Measurements from ENCODE around the gene GINM1. TPM values are rescaled to one million over a fixed set of nuclear protein-coding genes. Genes with fewer than 3 reads are reported as not detected.

Gene GINM1
- total and polyA plus RNA-seq, 9 of the 15 experiments (the other 6 are each of a cell fraction or from before 2014, with no cell fraction given) = 5.0 to 19.3 (median 14.2) TPM

- TF ChIP-seq RB1 (IDR thresholded peaks at IDR 0.05; ENCODE audit: low read depth) (peak; percentile 90), GTF2B (IDR thresholded peaks at IDR 0.05; ENCODE audit: extremely low read depth, insufficient read length) (no peak), DIDO1 (tag; IDR thresholded peaks at IDR 0.05; ENCODE audit: low read depth) (no peak), ZBTB43 (CRISPR knock-in tag; IDR thresholded peaks at IDR 0.05) (peak; percentile 81; the same call in 1 of the 2 replicates), NR2F6 (CRISPR knock-in tag; IDR thresholded peaks at IDR 0.05) (no peak; the same call in 1 of the 2 replicates), NR2C1 (IDR thresholded peaks at IDR 0.05) (no peak), NR2C1 (tag; IDR thresholded peaks at IDR 0.05) (no peak), DACH1 (IDR thresholded peaks at IDR 0.05; ENCODE audit: partially characterized antibody) (no peak), ATF7 (IDR thresholded peaks at IDR 0.05) (no peak), TFAP4 (CRISPR knock-in tag; IDR thresholded peaks at IDR 0.05; ENCODE audit: borderline replicate concordance) (peak; percentile 41; the same call in 1 of the 2 replicates), BCLAF1 (IDR thresholded peaks at IDR 0.05; ENCODE audit: borderline replicate concordance in 1 of 2, control insufficient read depth in 1 of 2, low read depth in 2 of 2, low read length in 1 of 2) (no peak), POLR2H (tag; IDR thresholded peaks at IDR 0.05; ENCODE audit: low read depth) (no peak), CSDE1 (IDR thresholded peaks at IDR 0.05) (no peak), XRCC4 (IDR thresholded peaks at IDR 0.05; ENCODE audit: extremely low read depth, insufficient read depth, insufficient read length) (no peak), SMAD1 (IDR thresholded peaks at IDR 0.05; ENCODE audit: low read depth, low read length, partially characterized antibody) (no peak)
- TF ChIP-seq, protein P1, sequence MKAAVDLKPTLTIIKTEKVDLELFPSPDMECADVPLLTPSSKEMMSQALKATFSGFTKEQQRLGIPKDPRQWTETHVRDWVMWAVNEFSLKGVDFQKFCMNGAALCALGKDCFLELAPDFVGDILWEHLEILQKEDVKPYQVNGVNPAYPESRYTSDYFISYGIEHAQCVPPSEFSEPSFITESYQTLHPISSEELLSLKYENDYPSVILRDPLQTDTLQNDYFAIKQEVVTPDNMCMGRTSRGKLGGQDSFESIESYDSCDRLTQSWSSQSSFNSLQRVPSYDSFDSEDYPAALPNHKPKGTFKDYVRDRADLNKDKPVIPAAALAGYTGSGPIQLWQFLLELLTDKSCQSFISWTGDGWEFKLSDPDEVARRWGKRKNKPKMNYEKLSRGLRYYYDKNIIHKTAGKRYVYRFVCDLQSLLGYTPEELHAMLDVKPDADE (conservative IDR thresholded peaks at IDR 0.05; ENCODE audit: control insufficient read depth, low read depth, low read length) = 0 out of 2 replicates have a peak, but pooled peaks have one; percentile 20
- TF ChIP-seq, protein P2, sequence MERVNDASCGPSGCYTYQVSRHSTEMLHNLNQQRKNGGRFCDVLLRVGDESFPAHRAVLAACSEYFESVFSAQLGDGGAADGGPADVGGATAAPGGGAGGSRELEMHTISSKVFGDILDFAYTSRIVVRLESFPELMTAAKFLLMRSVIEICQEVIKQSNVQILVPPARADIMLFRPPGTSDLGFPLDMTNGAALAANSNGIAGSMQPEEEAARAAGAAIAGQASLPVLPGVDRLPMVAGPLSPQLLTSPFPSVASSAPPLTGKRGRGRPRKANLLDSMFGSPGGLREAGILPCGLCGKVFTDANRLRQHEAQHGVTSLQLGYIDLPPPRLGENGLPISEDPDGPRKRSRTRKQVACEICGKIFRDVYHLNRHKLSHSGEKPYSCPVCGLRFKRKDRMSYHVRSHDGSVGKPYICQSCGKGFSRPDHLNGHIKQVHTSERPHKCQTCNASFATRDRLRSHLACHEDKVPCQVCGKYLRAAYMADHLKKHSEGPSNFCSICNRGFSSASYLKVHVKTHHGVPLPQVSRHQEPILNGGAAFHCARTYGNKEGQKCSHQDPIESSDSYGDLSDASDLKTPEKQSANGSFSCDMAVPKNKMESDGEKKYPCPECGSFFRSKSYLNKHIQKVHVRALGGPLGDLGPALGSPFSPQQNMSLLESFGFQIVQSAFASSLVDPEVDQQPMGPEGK (CRISPR knock-in tag; IDR thresholded peaks at IDR 0.05; ENCODE audit: borderline replicate concordance) = no peak
Measured at GRCh38 chr6:149566410-149567193, 427 bp downstream of the GINM1 start (continued).

Data from K562 (cell line).